ENCODE data around the gene KCNIP1. TPM values are rescaled to one million over a fixed set of nuclear protein-coding genes. Genes with fewer than 3 reads are reported as not detected.

Gene KCNIP1
- polyA plus RNA-seq, 1 donor (not counting 4 experiments of a cell fraction or from before 2014, with no cell fraction given) = not detected

- DNase-seq (ENCODE audit: low read depth, low spot score) = no peak
- FAIRE-seq = no peak
- H3K4me2 ChIP-seq (ENCODE audit: control insufficient read depth, extremely low read depth, insufficient read depth, low read depth, low read length) = no peak overlapping the region
- no peak overlapping the region for H2AFZ ChIP-seq (ENCODE audit: control insufficient read depth, low read length)
- H3K9me1 ChIP-seq (ENCODE audit: control insufficient read depth, extremely low read depth, insufficient read depth, low read length) = no peaks in the 10 kb centered on the region
- no peak overlapping the region for H3K9ac ChIP-seq (ENCODE audit: control insufficient read depth, extremely low read depth, insufficient read depth, low read length)
- peaks cover under 1% of the 10 kb centered on the region for H3K27me3 ChIP-seq (ENCODE audit: control insufficient read depth, extremely low read depth, insufficient read depth, low read length)
- no peak overlapping the region for H3K4me3 ChIP-seq (ENCODE audit: control insufficient read depth in 2 of 3, extremely low read depth in 1 of 3, insufficient read depth in 2 of 3, low read depth in 1 of 3, low read length in 3 of 3)
- H4K20me1 ChIP-seq (ENCODE audit: control insufficient read depth, extremely low read depth, insufficient read depth, low read length) = no peaks in the 10 kb centered on the region
- H3K9me3 ChIP-seq (ENCODE audit: control insufficient read depth, low read depth, low read length) = no peaks in the 10 kb centered on the region
- H3K36me3 ChIP-seq (ENCODE audit: control insufficient read depth in 2 of 2, extremely low read depth in 1 of 2, insufficient read depth in 2 of 2, low read length in 2 of 2) = no peaks in the 10 kb centered on the region
- dilution Hi-C loops (cut with MboI; ENCODE audit: extremely low pct_ligation_motif_present, low sequenced_read_pairs) = no loop called here
- H3K4me1 ChIP-seq (ENCODE audit: control insufficient read depth, extremely low read depth, insufficient read depth, low read length) = peaks cover 6% of the 10 kb centered on the region
- H3K27ac ChIP-seq (ENCODE audit: control insufficient read depth, insufficient read depth, low read length) = no peak overlapping the region
- H3K79me2 ChIP-seq (ENCODE audit: control insufficient read depth, insufficient read depth, low read length) = no peaks in the 10 kb centered on the region
- TF ChIP-seq EZH2 (IDR thresholded peaks at IDR 0.05; ENCODE audit: low read length) = no peak
- TF ChIP-seq, protein P1, sequence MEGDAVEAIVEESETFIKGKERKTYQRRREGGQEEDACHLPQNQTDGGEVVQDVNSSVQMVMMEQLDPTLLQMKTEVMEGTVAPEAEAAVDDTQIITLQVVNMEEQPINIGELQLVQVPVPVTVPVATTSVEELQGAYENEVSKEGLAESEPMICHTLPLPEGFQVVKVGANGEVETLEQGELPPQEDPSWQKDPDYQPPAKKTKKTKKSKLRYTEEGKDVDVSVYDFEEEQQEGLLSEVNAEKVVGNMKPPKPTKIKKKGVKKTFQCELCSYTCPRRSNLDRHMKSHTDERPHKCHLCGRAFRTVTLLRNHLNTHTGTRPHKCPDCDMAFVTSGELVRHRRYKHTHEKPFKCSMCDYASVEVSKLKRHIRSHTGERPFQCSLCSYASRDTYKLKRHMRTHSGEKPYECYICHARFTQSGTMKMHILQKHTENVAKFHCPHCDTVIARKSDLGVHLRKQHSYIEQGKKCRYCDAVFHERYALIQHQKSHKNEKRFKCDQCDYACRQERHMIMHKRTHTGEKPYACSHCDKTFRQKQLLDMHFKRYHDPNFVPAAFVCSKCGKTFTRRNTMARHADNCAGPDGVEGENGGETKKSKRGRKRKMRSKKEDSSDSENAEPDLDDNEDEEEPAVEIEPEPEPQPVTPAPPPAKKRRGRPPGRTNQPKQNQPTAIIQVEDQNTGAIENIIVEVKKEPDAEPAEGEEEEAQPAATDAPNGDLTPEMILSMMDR (optimal IDR thresholded peaks at IDR 0.05 in 1 of 3, IDR thresholded peaks at IDR 0.05 in 1 of 3, conservative IDR thresholded peaks at IDR 0.05 in 1 of 3; ENCODE audit: extremely low read depth in 1 of 3, insufficient read depth in 2 of 3, low read length in 3 of 3) = no peak
These were observed 108.4 kb downstream of the KCNIP1 start for GRCh38 chr5:170612256-170612678.

DNA sequence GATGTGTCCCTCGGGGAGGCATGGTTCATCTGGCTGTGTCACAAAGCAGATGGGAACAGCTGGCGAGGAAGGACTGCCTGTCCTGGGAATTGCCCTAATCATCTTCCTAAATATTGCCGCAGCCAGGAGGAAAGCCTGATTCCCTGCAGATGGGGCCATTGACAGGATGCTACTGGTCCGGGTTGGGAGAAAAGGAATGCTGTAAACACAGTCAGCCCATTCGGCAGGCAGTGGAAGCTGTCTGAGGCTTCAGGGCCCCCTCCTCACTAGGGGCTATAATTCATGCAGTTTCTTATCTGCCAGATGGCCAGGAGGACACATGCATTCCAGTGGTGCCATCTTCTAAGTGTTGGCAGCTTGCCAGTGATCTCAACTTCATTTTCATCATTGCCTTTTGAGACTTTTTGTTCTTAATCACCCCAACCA is 110.3 kb downstream of the KCNIP1 start:
- Histone ChIP-seq H3K27me3 (ENCODE audit: control insufficient read depth, extremely low read depth, insufficient read depth, low read length) (peaks cover 6% of the 10 kb centered on the region), H3K36me3 (ENCODE audit: control insufficient read depth in 2 of 2, extremely low read depth in 1 of 2, insufficient read depth in 2 of 2, low read length in 2 of 2) (no peaks in the 10 kb centered on the region), H3K4me1 (ENCODE audit: control insufficient read depth, extremely low read depth, insufficient read depth, low read length) (peaks cover 6% of the 10 kb centered on the region), H3K4me3 (ENCODE audit: control insufficient read depth in 2 of 3, extremely low read depth in 1 of 3, insufficient read depth in 2 of 3, low read depth in 1 of 3, low read length in 3 of 3) (no peak overlapping the region), H2AFZ (ENCODE audit: control insufficient read depth, low read length) (no peak overlapping the region), H4K20me1 (ENCODE audit: control insufficient read depth, extremely low read depth, insufficient read depth, low read length) (no peaks in the 10 kb centered on the region), H3K79me2 (ENCODE audit: control insufficient read depth, insufficient read depth, low read length) (no peaks in the 10 kb centered on the region), H3K9ac (ENCODE audit: control insufficient read depth, extremely low read depth, insufficient read depth, low read length) (no peak overlapping the region), H3K9me3 (ENCODE audit: control insufficient read depth, low read depth, low read length) (no peaks in the 10 kb centered on the region), H3K4me2 (ENCODE audit: control insufficient read depth, extremely low read depth, insufficient read depth, low read depth, low read length) (no peak overlapping the region), H3K9me1 (ENCODE audit: control insufficient read depth, extremely low read depth, insufficient read depth, low read length) (no peaks in the 10 kb centered on the region), H3K27ac (ENCODE audit: control insufficient read depth, insufficient read depth, low read length) (no peak overlapping the region)
- no peak for DNase-seq (ENCODE audit: low read depth, low spot score)
- dilution Hi-C loops (cut with MboI; ENCODE audit: extremely low pct_ligation_motif_present, low sequenced_read_pairs) = no loop called here
- no peak for FAIRE-seq
- no peak for TF ChIP-seq EZH2 (IDR thresholded peaks at IDR 0.05; ENCODE audit: low read length)
- TF ChIP-seq, protein P1 (optimal IDR thresholded peaks at IDR 0.05 in 1 of 3, IDR thresholded peaks at IDR 0.05 in 1 of 3, conservative IDR thresholded peaks at IDR 0.05 in 1 of 3; ENCODE audit: extremely low read depth in 1 of 3, insufficient read depth in 2 of 3, low read length in 3 of 3) = no peak

All from keratinocyte (primary cell).